Stimulated activated CD4-positive, alpha-beta T cell treated with anti-CD3 and anti-CD28 coated beads, TNF-alpha, amount 100 ng/mL, for 24 hours (primary cell): Measurements from ENCODE around the gene CPSF3.

Experiments
- DNase-seq, 3 experiments: peaks; one replicate each; pipeline ENCODE4 v3.0.0-alpha.2; 2020; ENCODE audit warnings: low read depth in 3 of 3

Gene CPSF3

GRCh38 chr2:9419541-9419940 lies 3.9 kb upstream of the CPSF3 start:
- DNase-seq, result no peak

GRCh38 chr2:9420495-9420894 lies 3.0 kb upstream of the CPSF3 start:
- no peak for DNase-seq

GRCh38 chr2:9422321-9423099 lies 944 bp upstream of the CPSF3 start:
- DNase-seq, result peak in 2 of 3 experiments; percentile 25 to 52

GRCh38 chr2:9423922-9424272 lies 443 bp downstream of the CPSF3 start:
- DNase-seq, result peak in 1 of 3 experiments; percentile 8

GRCh38 chr2:9424447-9425164 lies 1.2 kb downstream of the CPSF3 start:
- DNase-seq, result no peak

- no peak for DNase-seq
Measured at GRCh38 chr2:9428965-9429577, 5.6 kb downstream of the CPSF3 start.

- no peak for DNase-seq
Measured at GRCh38 chr2:9430316-9431293, 7.2 kb downstream of the CPSF3 start.

GRCh38 chr2:9434489-9434888 lies 11.0 kb downstream of the CPSF3 start:
- DNase-seq, result no peak

GRCh38 chr2:9439536-9439935 lies 16.1 kb downstream of the CPSF3 start:
- DNase-seq, result no peak

GRCh38 chr2:9440058-9440727 lies 16.7 kb downstream of the CPSF3 start:
- DNase-seq, result no peak

- no peak for DNase-seq
Measured at GRCh38 chr2:9441556-9441955, 18.1 kb downstream of the CPSF3 start.

GRCh38 chr2:9443526-9443925 lies 20.1 kb downstream of the CPSF3 start:
- no peak for DNase-seq

- DNase-seq, result no peak
Measured at GRCh38 chr2:9445089-9445488, 21.6 kb downstream of the CPSF3 start.

- no peak for DNase-seq
Measured at GRCh38 chr2:9451231-9451630, 27.8 kb downstream of the CPSF3 start.

GRCh38 chr2:9460441-9461017 lies 37.1 kb downstream of the CPSF3 start:
- no peak for DNase-seq

GRCh38 chr2:9461079-9461478 lies 37.6 kb downstream of the CPSF3 start:
- DNase-seq, result no peak

- DNase-seq, result no peak
Measured at GRCh38 chr2:9462313-9462712, 38.9 kb downstream of the CPSF3 start.

GRCh38 chr2:9462886-9463697 lies 39.6 kb downstream of the CPSF3 start:
- DNase-seq, result no peak

GRCh38 chr2:9463698-9464034 lies 40.2 kb downstream of the CPSF3 start:
- DNase-seq, result peak in 1 of 3 experiments; percentile 5

GRCh38 chr2:9465170-9465569 lies 41.7 kb downstream of the CPSF3 start:
- DNase-seq, result no peak
